ENCODE measurements around the gene EXOSC5. TPM values are rescaled to one million over a fixed set of nuclear protein-coding genes. Genes with fewer than 3 reads are reported as not detected.

EXOSC5 gene
- total and polyA plus RNA-seq, 2 of the 4 experiments (the other 2 are of a cell fraction): 19.0 to 25.2 TPM

DNA sequence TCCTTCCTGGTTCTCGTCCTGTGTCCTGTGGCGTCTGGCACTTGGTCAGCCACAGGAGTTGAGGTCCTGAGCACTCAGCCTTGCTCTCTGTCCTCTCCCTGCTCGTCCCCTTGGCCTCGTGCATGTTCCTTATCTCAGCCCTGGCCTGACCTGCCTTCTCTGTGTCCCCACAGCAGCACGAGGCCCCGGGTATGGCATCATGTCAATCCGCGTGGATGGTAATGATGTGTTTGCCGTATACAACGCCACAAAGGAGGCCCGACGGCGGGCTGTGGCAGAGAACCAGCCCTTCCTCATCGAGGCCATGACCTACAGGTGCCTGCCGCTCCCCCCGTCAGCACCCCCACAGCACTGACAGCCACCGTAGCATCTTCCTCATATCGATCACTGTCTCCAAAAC lies 25.3 kb upstream of the EXOSC5 start:
- intact Hi-C loops (cut with micrococcal nuclease) (loop anchor here (10.0 kb wide), 1 partner anchor 218 kb away; no protein-coding TSS in a partner anchor), in situ Hi-C loops (cut with MboI; ENCODE audit: low sequenced_read_pairs) (no loop called here), dilution Hi-C loops (cut with HindIII; ENCODE audit: low sequenced_read_pairs, unreplicated experiment) (no loop called here)
- no peaks in the 10 kb centered on the region; the same call in 1 of the 2 replicates for H3K9me1 ChIP-seq (ENCODE audit: insufficient read depth, low read length)
- no peak for TF ChIP-seq SMC3 (IDR thresholded peaks at IDR 0.05; ENCODE audit: low read depth, low read length)
- TF ChIP-seq FOS (IDR thresholded peaks at IDR 0.05; ENCODE audit: low read depth, low read length): no peak
- no peak for TF ChIP-seq BHLHE40 (IDR thresholded peaks at IDR 0.05; ENCODE audit: low read depth, low read length)
- TF ChIP-seq, protein P1, sequence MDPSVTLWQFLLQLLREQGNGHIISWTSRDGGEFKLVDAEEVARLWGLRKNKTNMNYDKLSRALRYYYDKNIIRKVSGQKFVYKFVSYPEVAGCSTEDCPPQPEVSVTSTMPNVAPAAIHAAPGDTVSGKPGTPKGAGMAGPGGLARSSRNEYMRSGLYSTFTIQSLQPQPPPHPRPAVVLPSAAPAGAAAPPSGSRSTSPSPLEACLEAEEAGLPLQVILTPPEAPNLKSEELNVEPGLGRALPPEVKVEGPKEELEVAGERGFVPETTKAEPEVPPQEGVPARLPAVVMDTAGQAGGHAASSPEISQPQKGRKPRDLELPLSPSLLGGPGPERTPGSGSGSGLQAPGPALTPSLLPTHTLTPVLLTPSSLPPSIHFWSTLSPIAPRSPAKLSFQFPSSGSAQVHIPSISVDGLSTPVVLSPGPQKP (IDR thresholded peaks at IDR 0.05; ENCODE audit: borderline replicate concordance, low read depth, low read length): no peak
- no peak overlapping the region for H3K14ac ChIP-seq (replicated peaks; ENCODE audit: low read depth, low read length)
- ATAC-seq (ENCODE audit: low read depth) (no peak), DNase-seq (no peak)
- no peak overlapping the region for H3K4ac ChIP-seq (ENCODE audit: low read depth, low read length)
- ChIA-PET CTCF (no interaction called here), POLR2A (ENCODE audit: unreplicated experiment) (no interaction called here)
- H3K36me3 ChIP-seq (ENCODE audit: control insufficient read depth, insufficient read depth, low read length): peaks cover 48% of the 10 kb centered on the region
- H3K4me1 ChIP-seq (ENCODE audit: control insufficient read depth, insufficient read depth, low read length): peaks cover 5% of the 10 kb centered on the region; the same call in 1 of the 2 replicates
- H4K91ac ChIP-seq (ENCODE audit: insufficient read depth, low read depth, low read length): no peak overlapping the region
- no peaks in the 10 kb centered on the region for H3K9me3 ChIP-seq (ENCODE audit: control insufficient read depth, insufficient read depth, low read length)
- H2AK5ac ChIP-seq (ENCODE audit: low read depth, low read length): no peak overlapping the region
- no peak overlapping the region for H2AK9ac ChIP-seq (replicated peaks; ENCODE audit: low read depth, low read length, poor library complexity)
- no TSS peak for BruUV-seq (replicated peaks)
- no peak overlapping the region for H3K4me3 ChIP-seq (ENCODE audit: insufficient read depth, low read depth, low read length)
- H3K79me1 ChIP-seq (ENCODE audit: low read depth in 1 of 2, low read length in 2 of 2): no peaks in the 10 kb centered on the region
- H2AFZ ChIP-seq (replicated peaks; ENCODE audit: low read length, poor library complexity): no peak overlapping the region
- no peak overlapping the region for H2BK15ac ChIP-seq (ENCODE audit: low read depth, low read length)
- H3K23ac ChIP-seq (ENCODE audit: low read depth, low read length): no peak overlapping the region
- no peak overlapping the region for H3K18ac ChIP-seq (ENCODE audit: low read depth, low read length)
- WGBS, 2 experiments (ENCODE audit: extremely low coverage in 2 of 2, insufficient read length in 1 of 2): 73% methylated on average over 11 of the region's 18 CpGs; no CpG with 5 or more reads in 1 of the 2 experiments
- no peak overlapping the region for H2BK120ac ChIP-seq (ENCODE audit: low read depth, low read length)
- H3K9ac ChIP-seq (ENCODE audit: low read depth, low read length): no peak overlapping the region
- no peak overlapping the region for H3K4me2 ChIP-seq (ENCODE audit: low read depth, low read length)
- no peak overlapping the region for H3K56ac ChIP-seq (ENCODE audit: extremely low read depth, insufficient read depth, low read length)
- H4K20me1 ChIP-seq (ENCODE audit: insufficient read depth, low read length): no peaks in the 10 kb centered on the region
- H3K27ac ChIP-seq (ENCODE audit: insufficient read depth, low read length): no peak overlapping the region
- no peak overlapping the region for H2BK5ac ChIP-seq (ENCODE audit: low read depth, low read length, poor library complexity, severe bottlenecking)
- H4K8ac ChIP-seq (ENCODE audit: low read depth in 2 of 2, low read length in 2 of 2): no peak overlapping the region
- H4K5ac ChIP-seq (ENCODE audit: low read depth, low read length): no peak overlapping the region
- H2BK20ac ChIP-seq (ENCODE audit: low read depth, low read length): no peak overlapping the region
- no peaks in the 10 kb centered on the region for H3K27me3 ChIP-seq (ENCODE audit: control insufficient read depth, insufficient read depth, low read length)
